WI38 (cell line): ENCODE results near the gene MSANTD1.

Source experiments
- H3K4me3 ChIP-seq: 2 replicates; pipeline ENCODE4 v1.5.1; 2011; ENCODE audit warnings: low read depth, mild to moderate bottlenecking, control low read depth, low read length
- CTCF ChIP-seq: IDR thresholded peaks from 2 replicates; pipeline ENCODE4 v1.5.1; 2012; ENCODE audit warnings: low read depth, mild to moderate bottlenecking, control low read depth, low read length

The MSANTD1 gene

GRCh38 chr4:3293401-3294391 is 44.7 kb downstream of the MSANTD1 start:
- TF ChIP-seq CTCF, result no peak
- H3K4me3 ChIP-seq, result peak overlapping the region; percentile 84

- H3K4me3 ChIP-seq, result peak overlapping the region; percentile 84
- no peak for TF ChIP-seq CTCF
Observed at GRCh38 chr4:3294401-3295241, 45.7 kb downstream of the MSANTD1 start.

- no peak overlapping the region for H3K4me3 ChIP-seq
- no peak for TF ChIP-seq CTCF
Observed at GRCh38 chr4:3295837-3296624, 47.1 kb downstream of the MSANTD1 start.

GRCh38 chr4:3296651-3297050 is 47.7 kb downstream of the MSANTD1 start:
- TF ChIP-seq CTCF, result no peak
- H3K4me3 ChIP-seq, result no peak overlapping the region

- no peak for TF ChIP-seq CTCF
- H3K4me3 ChIP-seq, result no peak overlapping the region
Observed at GRCh38 chr4:3297066-3297859, 48.3 kb downstream of the MSANTD1 start.

- no peak for TF ChIP-seq CTCF
- no peak overlapping the region for H3K4me3 ChIP-seq
Observed at GRCh38 chr4:3299122-3299975, 50.4 kb downstream of the MSANTD1 start.
